WI38 (cell line): ENCODE measurements around the gene STARD4.
A peak's percentile ranks its signal among the peaks of the same experiment; 100 is the strongest.

Experiments
- H3K4me3 ChIP-seq: 2 replicates; pipeline ENCODE4 v1.5.1; 2011; ENCODE audit warnings: low read depth, mild to moderate bottlenecking, control low read depth, low read length
- TF ChIP-seq, protein P1 (sequence below): IDR thresholded peaks from 2 replicates; pipeline ENCODE4 v1.5.1; 2012; ENCODE audit warnings: low read depth, mild to moderate bottlenecking, control low read depth, low read length

The STARD4 gene, protein sequence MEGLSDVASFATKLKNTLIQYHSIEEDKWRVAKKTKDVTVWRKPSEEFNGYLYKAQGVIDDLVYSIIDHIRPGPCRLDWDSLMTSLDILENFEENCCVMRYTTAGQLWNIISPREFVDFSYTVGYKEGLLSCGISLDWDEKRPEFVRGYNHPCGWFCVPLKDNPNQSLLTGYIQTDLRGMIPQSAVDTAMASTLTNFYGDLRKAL

DNA sequence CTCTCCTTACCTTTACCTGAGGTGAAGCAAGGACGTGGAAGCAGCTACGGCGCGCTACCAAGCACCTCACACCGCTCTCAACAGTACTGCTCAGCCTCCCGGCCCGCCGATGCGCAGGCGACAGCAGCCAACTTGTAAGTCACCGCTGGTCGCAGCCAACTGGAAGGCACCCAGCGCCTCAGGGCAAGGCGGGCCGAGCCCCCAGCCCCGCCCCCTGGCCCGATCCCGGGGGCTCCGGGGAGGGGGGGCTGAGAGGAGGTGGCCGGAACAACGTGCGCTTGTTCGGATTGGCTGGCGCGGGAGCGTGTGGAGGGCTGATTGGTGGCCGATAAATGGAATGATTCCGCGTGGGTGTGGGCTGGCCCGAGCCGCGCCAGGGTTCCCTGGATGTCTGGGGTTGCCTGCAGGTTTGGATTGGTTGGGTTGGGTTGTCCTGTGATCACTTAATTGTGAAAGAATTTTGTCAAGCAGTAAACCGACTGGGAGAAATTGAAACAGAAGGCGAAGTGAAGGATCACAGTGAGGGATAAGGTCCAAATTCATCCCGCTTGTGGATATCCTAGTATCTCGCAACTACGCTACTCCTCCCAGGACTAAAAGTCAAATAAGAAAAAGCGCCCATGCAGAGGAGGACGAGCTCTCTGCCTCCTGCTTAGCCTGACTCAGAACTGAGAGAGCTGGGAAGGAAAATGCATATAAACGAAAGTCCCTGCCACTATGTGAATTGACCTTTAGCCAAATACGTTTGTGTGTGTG lies at the start of gene STARD4:
TSS of gene STARD4 (minus strand) at position 161 of the 756 bp plus-strand sequence. CDS start 5,102 bp downstream, outside the sequence.
- H3K4me3 ChIP-seq = peak within 1 kb of the TSS; percentile 96
- TF ChIP-seq, protein P1, sequence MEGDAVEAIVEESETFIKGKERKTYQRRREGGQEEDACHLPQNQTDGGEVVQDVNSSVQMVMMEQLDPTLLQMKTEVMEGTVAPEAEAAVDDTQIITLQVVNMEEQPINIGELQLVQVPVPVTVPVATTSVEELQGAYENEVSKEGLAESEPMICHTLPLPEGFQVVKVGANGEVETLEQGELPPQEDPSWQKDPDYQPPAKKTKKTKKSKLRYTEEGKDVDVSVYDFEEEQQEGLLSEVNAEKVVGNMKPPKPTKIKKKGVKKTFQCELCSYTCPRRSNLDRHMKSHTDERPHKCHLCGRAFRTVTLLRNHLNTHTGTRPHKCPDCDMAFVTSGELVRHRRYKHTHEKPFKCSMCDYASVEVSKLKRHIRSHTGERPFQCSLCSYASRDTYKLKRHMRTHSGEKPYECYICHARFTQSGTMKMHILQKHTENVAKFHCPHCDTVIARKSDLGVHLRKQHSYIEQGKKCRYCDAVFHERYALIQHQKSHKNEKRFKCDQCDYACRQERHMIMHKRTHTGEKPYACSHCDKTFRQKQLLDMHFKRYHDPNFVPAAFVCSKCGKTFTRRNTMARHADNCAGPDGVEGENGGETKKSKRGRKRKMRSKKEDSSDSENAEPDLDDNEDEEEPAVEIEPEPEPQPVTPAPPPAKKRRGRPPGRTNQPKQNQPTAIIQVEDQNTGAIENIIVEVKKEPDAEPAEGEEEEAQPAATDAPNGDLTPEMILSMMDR = no peak

DNA sequence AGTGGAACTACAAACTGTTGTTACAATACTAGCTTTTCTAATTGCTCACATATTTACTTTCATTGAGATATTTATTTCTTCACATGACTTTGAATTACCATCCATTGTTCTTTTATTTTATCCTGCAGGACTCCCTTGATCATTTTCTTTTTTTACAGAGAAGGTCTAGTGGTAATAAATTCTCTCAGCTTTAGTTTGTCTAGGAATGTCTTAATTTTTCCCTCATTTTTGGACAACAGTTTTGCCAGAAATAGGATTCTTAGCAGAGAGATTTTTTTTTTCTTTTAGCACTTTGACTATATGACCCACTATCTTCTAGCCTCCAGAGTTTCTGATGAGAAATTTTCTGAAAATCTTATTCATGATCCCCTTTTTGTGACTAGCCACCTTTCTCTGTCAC lies 47.3 kb upstream of the STARD4 start:
- TF ChIP-seq, protein P1 = no peak

DNA sequence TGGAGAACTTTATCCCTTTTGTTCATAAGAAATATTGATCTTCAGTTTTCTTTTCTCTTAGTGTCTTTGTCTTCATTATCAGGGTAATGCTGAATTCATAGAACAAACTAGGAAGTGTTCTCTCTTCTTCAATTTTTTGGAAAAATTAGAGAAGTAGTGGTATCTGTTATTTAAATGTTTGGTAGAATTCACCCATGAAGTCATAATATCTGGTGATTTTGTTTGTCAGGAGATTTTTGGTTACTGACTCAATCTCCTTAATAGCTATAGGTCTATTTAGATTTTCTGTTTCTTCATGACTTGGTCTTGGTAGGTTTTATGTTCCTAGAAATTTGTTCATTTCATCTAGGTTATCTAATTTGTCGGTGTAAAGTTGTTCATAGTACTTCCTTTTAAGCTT lies 45.4 kb upstream of the STARD4 start:
- TF ChIP-seq, protein P1 = no peak

More for the DNA sequence above, 47.3 kb upstream of the STARD4 start:
- no peak overlapping the region for H3K4me3 ChIP-seq

DNA sequence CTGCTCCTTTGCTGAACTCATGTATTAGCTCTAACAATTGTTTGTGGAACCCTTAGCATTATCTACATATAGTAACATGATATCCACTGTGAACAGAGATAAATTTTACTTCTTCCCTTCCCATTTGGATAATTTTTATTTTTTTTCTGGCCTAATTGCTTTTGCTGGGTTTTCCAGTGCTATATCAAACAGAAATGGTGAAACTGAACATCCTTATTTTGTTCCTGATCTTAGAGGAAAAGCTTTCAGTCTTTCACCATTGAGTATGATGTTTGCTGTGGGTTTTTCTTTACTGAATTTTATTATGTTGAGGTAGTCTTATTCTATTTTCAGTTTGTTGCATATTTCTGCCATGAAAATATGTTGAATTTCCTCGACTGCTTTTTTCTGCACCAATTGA lies 44.8 kb upstream of the STARD4 start:
- no peak overlapping the region for H3K4me3 ChIP-seq

More for the DNA sequence above, 45.4 kb upstream of the STARD4 start:
- no peak overlapping the region for H3K4me3 ChIP-seq

GRCh38 chr5:111556501-111556900 lies 44.2 kb upstream of the STARD4 start:
- TF ChIP-seq, protein P1 = no peak
- no peak overlapping the region for H3K4me3 ChIP-seq

More for the DNA sequence above, 44.8 kb upstream of the STARD4 start:
- TF ChIP-seq, protein P1 = no peak

DNA sequence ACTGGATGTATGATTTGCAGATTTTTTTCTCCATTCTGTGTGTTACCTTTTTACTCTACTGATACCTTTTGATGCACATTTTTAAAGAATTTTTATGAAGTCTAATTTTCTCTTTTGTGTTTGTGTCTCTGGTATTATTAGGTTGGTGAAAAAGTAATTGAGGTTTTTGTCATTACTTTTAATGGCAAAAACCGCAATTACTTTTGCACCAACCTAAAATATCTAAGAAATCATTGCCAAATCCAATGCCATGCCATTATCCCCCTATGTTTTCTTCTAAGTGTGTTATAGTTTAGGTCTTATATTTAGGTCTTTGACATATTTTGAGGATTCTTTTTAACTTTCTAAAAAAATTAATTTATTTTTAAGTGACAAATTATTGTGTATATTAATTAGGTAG lies 43.4 kb upstream of the STARD4 start:
- TF ChIP-seq, protein P1 = no peak

DNA sequence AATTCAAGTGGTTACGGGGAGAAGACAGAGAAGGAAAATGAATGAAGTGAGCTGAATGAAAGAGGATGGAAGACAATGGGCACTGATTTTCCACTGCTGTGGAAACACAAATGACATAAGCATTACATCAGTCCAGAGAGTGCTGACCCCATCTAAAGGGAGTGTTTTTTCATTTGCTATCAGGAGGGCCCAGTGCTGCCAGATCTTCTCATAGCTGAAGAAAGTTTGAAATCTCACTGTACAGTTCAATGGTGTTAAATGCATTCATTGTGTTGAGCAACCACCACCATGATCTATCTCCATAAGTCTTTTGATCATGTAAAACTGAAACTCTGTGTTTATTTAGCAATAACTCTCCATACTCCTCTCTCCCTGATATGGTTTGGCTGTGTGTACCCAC lies 41.5 kb upstream of the STARD4 start:
- no peak overlapping the region for H3K4me3 ChIP-seq
- TF ChIP-seq, protein P1 = no peak

More for the DNA sequence above, 43.4 kb upstream of the STARD4 start:
- H3K4me3 ChIP-seq = no peak overlapping the region
